ENCODE results near the gene RRP1. TPM values are rescaled to one million over a fixed set of nuclear protein-coding genes. Genes with fewer than 3 reads are reported as not detected.

RRP1 gene
- total and polyA plus RNA-seq, 10 of the 15 experiments (the other 5 are each of a cell fraction or from before 2014, with no cell fraction given), result 0.34 to 70.8 (median 35.1) TPM

DNA sequence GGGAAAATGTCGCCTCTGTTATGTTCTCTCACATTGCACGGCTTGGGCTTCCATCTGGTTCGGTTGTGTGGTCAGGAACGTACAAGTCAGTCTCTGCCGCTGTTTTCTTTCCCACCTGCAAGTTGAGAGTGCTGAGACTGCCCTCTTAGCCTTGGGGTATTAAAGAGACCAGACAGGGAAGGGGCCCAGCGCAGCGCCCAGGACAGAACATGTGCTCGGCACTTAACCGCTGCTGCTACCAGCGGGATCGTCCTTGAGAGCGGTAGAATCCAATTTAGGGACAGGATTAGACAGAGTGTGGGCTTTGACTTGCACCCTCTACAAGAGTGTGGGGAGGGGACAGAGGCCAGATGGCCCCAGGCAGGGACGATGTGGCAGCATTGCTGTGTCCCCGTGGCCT is 57.9 kb downstream of the RRP1 start:
- WGBS (ENCODE audit: insufficient coverage, insufficient replicate concordance, low lambda C conversion rate, missing lambda C conversion rate), result 87% methylated on average over 14 of the region's 14 CpGs
- Histone ChIP-seq H3K36me3 (ENCODE audit: control insufficient read depth in 2 of 2, insufficient read depth in 2 of 2, low read length in 1 of 2) (no peaks in the 10 kb centered on the region), H3K9me3 (replicated peaks; ENCODE audit: control insufficient read depth, insufficient read depth, low read length) (peaks cover 6% of the 10 kb centered on the region; the same call in 2 of the 3 replicates), H3K27ac (ENCODE audit: control insufficient read depth, insufficient read depth) (no peak overlapping the region), H4K20me1 (ENCODE audit: control insufficient read depth, insufficient read depth) (no peaks in the 10 kb centered on the region), H3K4me2 (ENCODE audit: control insufficient read depth, insufficient read depth) (no peak overlapping the region), H3K27me3 (replicated peaks in 1 of 2; ENCODE audit: control insufficient read depth in 2 of 2, insufficient read depth in 2 of 2, low read length in 1 of 2) (no peaks in the 10 kb centered on the region), H3K79me2 (ENCODE audit: control insufficient read depth, insufficient read depth, low read length) (no peaks in the 10 kb centered on the region), H3K4me1 (ENCODE audit: control insufficient read depth, insufficient read depth, low read length) (0 out of 2 replicates have a peak, but pooled peaks cover 1% of the 10 kb centered on the region), H3K9ac (ENCODE audit: control insufficient read depth, insufficient read depth, low read length) (no peak overlapping the region), H2AFZ (ENCODE audit: control insufficient read depth, low read depth, low read length) (no peak overlapping the region), H3K4me3 (no peak overlapping the region)
- ChIA-PET POLR2A (no interaction called here), RAD21 (ENCODE audit: unreplicated experiment) (no interaction called here), CTCF (no interaction called here), SMC1A (ENCODE audit: uncharacterized antibody, unreplicated experiment) (no interaction called here)
- no peak for TF ChIP-seq NBN (IDR thresholded peaks at IDR 0.05)
- no peak for TF ChIP-seq PAX8 (IDR thresholded peaks at IDR 0.05)
- TF ChIP-seq, protein P1, sequence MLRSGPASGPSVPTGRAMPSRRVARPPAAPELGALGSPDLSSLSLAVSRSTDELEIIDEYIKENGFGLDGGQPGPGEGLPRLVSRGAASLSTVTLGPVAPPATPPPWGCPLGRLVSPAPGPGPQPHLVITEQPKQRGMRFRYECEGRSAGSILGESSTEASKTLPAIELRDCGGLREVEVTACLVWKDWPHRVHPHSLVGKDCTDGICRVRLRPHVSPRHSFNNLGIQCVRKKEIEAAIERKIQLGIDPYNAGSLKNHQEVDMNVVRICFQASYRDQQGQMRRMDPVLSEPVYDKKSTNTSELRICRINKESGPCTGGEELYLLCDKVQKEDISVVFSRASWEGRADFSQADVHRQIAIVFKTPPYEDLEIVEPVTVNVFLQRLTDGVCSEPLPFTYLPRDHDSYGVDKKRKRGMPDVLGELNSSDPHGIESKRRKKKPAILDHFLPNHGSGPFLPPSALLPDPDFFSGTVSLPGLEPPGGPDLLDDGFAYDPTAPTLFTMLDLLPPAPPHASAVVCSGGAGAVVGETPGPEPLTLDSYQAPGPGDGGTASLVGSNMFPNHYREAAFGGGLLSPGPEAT (IDR thresholded peaks at IDR 0.05; ENCODE audit: low read depth), result no peak
- no peak for TF ChIP-seq MYC (IDR thresholded peaks at IDR 0.05; ENCODE audit: insufficient read depth, insufficient read length, insufficient replicate concordance, low read length, severe bottlenecking)
- TF ChIP-seq CREM (IDR thresholded peaks at IDR 0.05; ENCODE audit: low read depth), result no peak
- TF ChIP-seq SIX5 (IDR thresholded peaks at IDR 0.05; ENCODE audit: low read depth, low read length, severe bottlenecking), result no peak
- TF ChIP-seq, protein P2, sequence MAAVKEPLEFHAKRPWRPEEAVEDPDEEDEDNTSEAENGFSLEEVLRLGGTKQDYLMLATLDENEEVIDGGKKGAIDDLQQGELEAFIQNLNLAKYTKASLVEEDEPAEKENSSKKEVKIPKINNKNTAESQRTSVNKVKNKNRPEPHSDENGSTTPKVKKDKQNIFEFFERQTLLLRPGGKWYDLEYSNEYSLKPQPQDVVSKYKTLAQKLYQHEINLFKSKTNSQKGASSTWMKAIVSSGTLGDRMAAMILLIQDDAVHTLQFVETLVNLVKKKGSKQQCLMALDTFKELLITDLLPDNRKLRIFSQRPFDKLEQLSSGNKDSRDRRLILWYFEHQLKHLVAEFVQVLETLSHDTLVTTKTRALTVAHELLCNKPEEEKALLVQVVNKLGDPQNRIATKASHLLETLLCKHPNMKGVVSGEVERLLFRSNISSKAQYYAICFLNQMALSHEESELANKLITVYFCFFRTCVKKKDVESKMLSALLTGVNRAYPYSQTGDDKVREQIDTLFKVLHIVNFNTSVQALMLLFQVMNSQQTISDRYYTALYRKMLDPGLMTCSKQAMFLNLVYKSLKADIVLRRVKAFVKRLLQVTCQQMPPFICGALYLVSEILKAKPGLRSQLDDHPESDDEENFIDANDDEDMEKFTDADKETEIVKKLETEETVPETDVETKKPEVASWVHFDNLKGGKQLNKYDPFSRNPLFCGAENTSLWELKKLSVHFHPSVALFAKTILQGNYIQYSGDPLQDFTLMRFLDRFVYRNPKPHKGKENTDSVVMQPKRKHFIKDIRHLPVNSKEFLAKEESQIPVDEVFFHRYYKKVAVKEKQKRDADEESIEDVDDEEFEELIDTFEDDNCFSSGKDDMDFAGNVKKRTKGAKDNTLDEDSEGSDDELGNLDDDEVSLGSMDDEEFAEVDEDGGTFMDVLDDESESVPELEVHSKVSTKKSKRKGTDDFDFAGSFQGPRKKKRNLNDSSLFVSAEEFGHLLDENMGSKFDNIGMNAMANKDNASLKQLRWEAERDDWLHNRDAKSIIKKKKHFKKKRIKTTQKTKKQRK (IDR thresholded peaks at IDR 0.05; ENCODE audit: low read depth, low read length), result no peak
- no peak for TF ChIP-seq CHD2 (IDR thresholded peaks at IDR 0.05; ENCODE audit: borderline replicate concordance, low read depth, low read length)
- TF ChIP-seq HDAC6 (IDR thresholded peaks at IDR 0.05; ENCODE audit: unreplicated experiment), result no peak
- TF ChIP-seq, protein P3, sequence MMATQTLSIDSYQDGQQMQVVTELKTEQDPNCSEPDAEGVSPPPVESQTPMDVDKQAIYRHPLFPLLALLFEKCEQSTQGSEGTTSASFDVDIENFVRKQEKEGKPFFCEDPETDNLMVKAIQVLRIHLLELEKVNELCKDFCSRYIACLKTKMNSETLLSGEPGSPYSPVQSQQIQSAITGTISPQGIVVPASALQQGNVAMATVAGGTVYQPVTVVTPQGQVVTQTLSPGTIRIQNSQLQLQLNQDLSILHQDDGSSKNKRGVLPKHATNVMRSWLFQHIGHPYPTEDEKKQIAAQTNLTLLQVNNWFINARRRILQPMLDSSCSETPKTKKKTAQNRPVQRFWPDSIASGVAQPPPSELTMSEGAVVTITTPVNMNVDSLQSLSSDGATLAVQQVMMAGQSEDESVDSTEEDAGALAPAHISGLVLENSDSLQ (IDR thresholded peaks at IDR 0.05), result no peak
- TF ChIP-seq EGR1 (IDR thresholded peaks at IDR 0.05; ENCODE audit: borderline replicate concordance in 1 of 2, low read depth in 2 of 2, low read length in 2 of 2), result no peak
- TF ChIP-seq SRF (IDR thresholded peaks at IDR 0.05; ENCODE audit: low read depth in 2 of 2, low read length in 2 of 2), result no peak
- TF ChIP-seq FOXM1 (IDR thresholded peaks at IDR 0.05; ENCODE audit: low read depth, low read length), result no peak
- TF ChIP-seq ZNF274 (IDR thresholded peaks at IDR 0.05; ENCODE audit: insufficient read depth, insufficient read length), result no peak
- TF ChIP-seq PAX5 (IDR thresholded peaks at IDR 0.05; ENCODE audit: borderline replicate concordance, low read depth, low read length), result no peak
- TF ChIP-seq KLF5 (IDR thresholded peaks at IDR 0.05; ENCODE audit: partially characterized antibody), result no peak
- no TSS peak for BruUV-seq (replicated peaks)
- no peak for DNase-seq (ENCODE audit: low read depth, low spot score)
- intact Hi-C loops (cut with micrococcal nuclease; ENCODE audit: unreplicated experiment) (no loop called here), in situ Hi-C loops (cut with MboI) (no loop called here)
- no peak for FAIRE-seq
- no peak for ATAC-seq

Measured in GM12878 (cell line).